Glutamatergic neuron (in vitro differentiated cells): ENCODE results near the gene ANK3. TPM values are rescaled to one million over a fixed set of nuclear protein-coding genes. Genes with fewer than 3 reads are reported as not detected.

Experiments
- DNase-seq: peaks from one replicate; pipeline ENCODE4 v3.0.0; 2022
- H3K27ac Mint-ChIP-seq: one replicate; pipeline ENCODE4 v1.8.0; 2020; ENCODE audit warnings: mild to moderate bottlenecking, mixed read lengths, inconsistent platforms; ENCODE audit not compliant: unreplicated experiment
- H3K27me3 Mint-ChIP-seq: one replicate; pipeline ENCODE4 v1.8.0; 2020; ENCODE audit warnings: mild to moderate bottlenecking, moderate library complexity, mixed read lengths, inconsistent platforms; ENCODE audit not compliant: unreplicated experiment
- H3K36me3 Mint-ChIP-seq: one replicate; pipeline ENCODE4 v1.8.0; 2020; ENCODE audit warnings: mild to moderate bottlenecking, mixed read lengths, inconsistent platforms; ENCODE audit not compliant: unreplicated experiment
- H3K4me1 Mint-ChIP-seq: one replicate; pipeline ENCODE4 v1.8.0; 2020; ENCODE audit warnings: mild to moderate bottlenecking, low read depth, mixed read lengths, inconsistent platforms; ENCODE audit not compliant: unreplicated experiment
- H3K4me3 Mint-ChIP-seq: one replicate; pipeline ENCODE4 v1.8.0; 2020; ENCODE audit warnings: mild to moderate bottlenecking, mixed read lengths, inconsistent platforms; ENCODE audit not compliant: unreplicated experiment
- H3K9me3 Mint-ChIP-seq: one replicate; pipeline ENCODE4 v1.8.0; 2020; ENCODE audit warnings: mild to moderate bottlenecking, moderate library complexity, mixed read lengths, inconsistent platforms; ENCODE audit not compliant: unreplicated experiment
- total RNA-seq: library from RNA; stranded (reverse); fragmentation: NEBNext Ultra II Directional; extraction: Animal tissue kit (Norgen Biotek cat#: 25700); gene quantifications from one replicate; pipeline ENCODE4 v1.2.1, GENCODE V29; 2021; ENCODE audit not compliant: unreplicated experiment
- TF ChIP-seq, protein P1 (sequence below): fragments of 200-600 bp; sonication (generic); IDR thresholded peaks from one replicate; pipeline ENCODE4 v1.5.0; 2021; ENCODE audit not compliant: partially characterized antibody, unreplicated experiment

The ANK3 gene
- total RNA-seq, 1 donor from 2014 or later: 84.9 TPM

DNA sequence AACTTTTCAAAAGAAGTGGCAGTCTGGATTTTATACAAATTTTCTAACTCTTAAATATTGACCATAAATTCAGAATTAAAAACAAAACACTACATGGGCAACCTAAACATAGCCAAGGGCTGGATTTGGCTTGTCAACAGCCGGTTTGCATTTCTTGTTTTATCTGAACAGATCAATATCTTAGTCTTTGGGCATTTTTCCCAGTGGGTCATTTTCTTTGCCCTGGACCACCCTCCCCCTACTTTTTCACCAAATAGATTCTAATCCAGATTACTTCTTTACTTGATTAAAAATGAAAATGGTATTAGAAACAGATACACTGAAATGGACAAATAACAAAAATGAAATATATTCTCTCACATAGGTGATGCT, 189.0 kb downstream of the ANK3 start:
- TF ChIP-seq, protein P1, sequence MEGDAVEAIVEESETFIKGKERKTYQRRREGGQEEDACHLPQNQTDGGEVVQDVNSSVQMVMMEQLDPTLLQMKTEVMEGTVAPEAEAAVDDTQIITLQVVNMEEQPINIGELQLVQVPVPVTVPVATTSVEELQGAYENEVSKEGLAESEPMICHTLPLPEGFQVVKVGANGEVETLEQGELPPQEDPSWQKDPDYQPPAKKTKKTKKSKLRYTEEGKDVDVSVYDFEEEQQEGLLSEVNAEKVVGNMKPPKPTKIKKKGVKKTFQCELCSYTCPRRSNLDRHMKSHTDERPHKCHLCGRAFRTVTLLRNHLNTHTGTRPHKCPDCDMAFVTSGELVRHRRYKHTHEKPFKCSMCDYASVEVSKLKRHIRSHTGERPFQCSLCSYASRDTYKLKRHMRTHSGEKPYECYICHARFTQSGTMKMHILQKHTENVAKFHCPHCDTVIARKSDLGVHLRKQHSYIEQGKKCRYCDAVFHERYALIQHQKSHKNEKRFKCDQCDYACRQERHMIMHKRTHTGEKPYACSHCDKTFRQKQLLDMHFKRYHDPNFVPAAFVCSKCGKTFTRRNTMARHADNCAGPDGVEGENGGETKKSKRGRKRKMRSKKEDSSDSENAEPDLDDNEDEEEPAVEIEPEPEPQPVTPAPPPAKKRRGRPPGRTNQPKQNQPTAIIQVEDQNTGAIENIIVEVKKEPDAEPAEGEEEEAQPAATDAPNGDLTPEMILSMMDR: no peak
- H3K9me3 Mint-ChIP-seq: no peaks in the 10 kb centered on the region
- peaks cover 3% of the 10 kb centered on the region for H3K4me1 Mint-ChIP-seq

DNA sequence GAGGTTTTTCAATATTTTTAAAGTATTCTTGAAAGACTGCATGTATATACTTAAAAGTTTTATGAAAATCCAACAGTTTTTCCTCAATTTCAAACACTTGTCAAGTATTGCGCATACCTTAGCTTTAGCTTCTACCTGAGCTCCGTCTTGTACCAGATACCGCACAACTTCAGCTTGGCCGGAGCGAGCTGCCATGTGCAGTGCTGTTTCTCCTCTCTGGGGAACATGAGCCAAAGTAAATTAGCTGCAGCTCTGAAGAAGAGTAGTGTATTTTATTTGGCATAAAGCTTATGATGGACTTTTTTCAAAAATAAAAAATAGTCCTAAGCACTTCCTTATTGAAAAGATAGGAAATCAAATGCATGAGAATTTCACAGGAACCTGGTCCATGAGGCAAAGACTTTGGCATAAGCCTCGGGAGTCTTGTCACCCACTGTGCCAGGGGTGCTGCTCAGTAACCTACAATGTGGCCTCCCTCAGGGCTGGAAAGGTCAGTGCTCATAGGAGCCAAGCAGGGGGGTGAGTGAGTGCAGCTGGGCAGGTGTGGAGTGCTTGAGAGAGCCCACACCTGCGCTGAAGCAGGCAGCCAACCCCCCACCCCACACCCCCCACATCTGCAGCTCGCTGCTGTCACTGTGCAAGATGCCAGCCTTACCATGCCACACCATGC, 189.5 kb downstream of the ANK3 start:
- Mint-ChIP-seq H3K27me3 (no peaks in the 10 kb centered on the region), H3K36me3 (no peaks in the 10 kb centered on the region), H3K9me3 (no peaks in the 10 kb centered on the region), H3K27ac (no peak overlapping the region), H3K4me1 (peaks cover 2% of the 10 kb centered on the region), H3K4me3 (no peak overlapping the region)
- DNase-seq: no peak
- TF ChIP-seq, protein P1: no peak

More for the DNA sequence above, 189.0 kb downstream of the ANK3 start:
- Mint-ChIP-seq H3K4me3 (no peak overlapping the region), H3K36me3 (no peaks in the 10 kb centered on the region), H3K27ac (no peak overlapping the region), H3K27me3 (no peaks in the 10 kb centered on the region)
- no peak for DNase-seq

DNA sequence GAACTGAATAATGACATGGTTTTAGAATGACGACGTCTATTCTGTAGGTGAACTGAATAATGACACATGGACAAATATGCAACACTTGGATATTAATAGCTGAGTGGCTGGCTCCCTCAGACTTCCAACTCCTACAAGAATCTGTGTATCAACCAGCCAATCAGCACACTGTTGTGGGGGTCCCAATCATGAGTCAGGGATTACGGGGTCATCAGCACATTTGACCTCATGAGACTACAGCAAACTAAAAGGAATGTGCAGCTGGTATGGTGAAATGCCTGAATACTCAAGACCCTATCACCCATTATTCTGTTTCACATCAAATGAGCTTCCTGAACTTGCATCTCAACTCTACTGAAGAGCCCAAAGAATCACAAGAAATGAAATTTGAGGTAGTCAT, 192.5 kb downstream of the ANK3 start:
- Mint-ChIP-seq H3K9me3 (no peaks in the 10 kb centered on the region), H3K36me3 (no peaks in the 10 kb centered on the region), H3K4me1 (no peaks in the 10 kb centered on the region), H3K27ac (no peak overlapping the region), H3K27me3 (no peaks in the 10 kb centered on the region), H3K4me3 (no peak overlapping the region)
- TF ChIP-seq, protein P1: no peak
- no peak for DNase-seq

DNA sequence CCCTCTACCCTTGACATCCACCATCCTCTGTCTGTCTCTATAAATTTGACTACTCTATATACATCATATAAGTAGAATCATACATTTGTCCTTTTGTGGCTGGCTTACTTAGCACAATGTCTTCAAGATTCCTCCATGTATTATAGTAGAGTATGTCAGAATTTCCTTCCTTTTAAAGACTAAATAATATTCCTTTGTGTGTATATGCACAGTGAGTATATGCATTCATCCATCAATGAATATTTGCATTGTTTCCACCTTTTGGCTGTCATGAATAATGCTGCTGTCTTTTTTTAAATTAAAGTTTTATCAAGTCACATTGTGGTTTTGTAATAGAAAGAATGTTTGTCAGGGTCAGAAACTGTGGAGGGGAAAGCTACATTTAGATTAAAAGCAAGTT, 195.3 kb downstream of the ANK3 start:
- Mint-ChIP-seq H3K27ac (no peak overlapping the region), H3K9me3 (peaks cover 2% of the 10 kb centered on the region)

DNA sequence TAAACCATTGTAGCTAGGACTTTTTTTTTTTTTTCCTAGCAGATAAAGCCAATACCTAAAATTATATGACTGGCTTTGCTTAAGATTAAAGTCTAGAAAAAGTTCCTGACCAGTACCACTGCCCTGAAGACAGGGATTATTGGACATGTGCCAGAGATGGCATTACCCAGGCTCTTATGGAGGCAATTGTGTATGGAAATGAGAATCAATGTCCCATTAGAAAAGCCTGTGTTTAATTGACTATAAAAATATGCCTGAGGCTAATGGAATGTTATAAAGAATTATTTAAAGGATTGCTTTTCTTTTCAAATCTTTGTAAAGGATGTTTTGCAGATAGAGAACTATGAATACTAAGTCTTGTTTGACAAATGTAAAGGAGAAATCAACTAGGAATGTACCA, 196.7 kb downstream of the ANK3 start:
- H3K27me3 Mint-ChIP-seq: no peaks in the 10 kb centered on the region

More for the DNA sequence above, 195.3 kb downstream of the ANK3 start:
- Mint-ChIP-seq H3K27me3 (no peaks in the 10 kb centered on the region), H3K4me3 (no peak overlapping the region), H3K36me3 (peaks cover 7% of the 10 kb centered on the region), H3K4me1 (no peaks in the 10 kb centered on the region)
- no peak for DNase-seq
- TF ChIP-seq, protein P1: no peak

More for the DNA sequence above, 196.7 kb downstream of the ANK3 start:
- Mint-ChIP-seq H3K9me3 (peaks cover 2% of the 10 kb centered on the region), H3K4me1 (peaks cover 3% of the 10 kb centered on the region), H3K36me3 (peaks cover 7% of the 10 kb centered on the region), H3K27ac (no peak overlapping the region), H3K4me3 (no peak overlapping the region)
- DNase-seq: no peak
- TF ChIP-seq, protein P1: no peak
